ENCODE data around the gene TPGS2. TPM values are rescaled to one million over a fixed set of nuclear protein-coding genes. Genes with fewer than 3 reads are reported as not detected.

TPGS2 gene
- total and polyA plus RNA-seq, 2 donors from 2014 or later = 63.0 to 75.0 TPM

GRCh38 chr18:36744261-36744876 lies 84.4 kb downstream of the TPGS2 start:
- Histone ChIP-seq H3K9me3 (ENCODE audit: control insufficient read depth in 2 of 3, insufficient read depth in 1 of 3, low read length in 3 of 3) (no peaks in the 10 kb centered on the region), H3K9ac (ENCODE audit: low read length in 3 of 3) (no peak overlapping the region), H3K27me3 (ENCODE audit: control insufficient read depth, insufficient read depth, low read length) (no peaks in the 10 kb centered on the region), H3K4me3 (ENCODE audit: low read length in 3 of 3) (no peak overlapping the region), H3K4me1 (ENCODE audit: control insufficient read depth in 2 of 3, insufficient read depth in 2 of 3, low read depth in 1 of 3, low read length in 3 of 3) (no peaks in the 10 kb centered on the region), H3K36me3 (ENCODE audit: control insufficient read depth in 2 of 3, insufficient read depth in 3 of 3, low read length in 3 of 3) (peaks cover 0 to 11% (median 8%) of the 10 kb centered on the region in 3 donors), H3K27ac (ENCODE audit: low read depth in 2 of 2, low read length in 2 of 2) (no peak overlapping the region)
- DNase-seq (no peak), FAIRE-seq (no peak)
- TF ChIP-seq CTCF (IDR thresholded peaks at IDR 0.05; ENCODE audit: borderline replicate concordance, extremely low read depth, insufficient read depth) = no peak
- intact Hi-C loops (cut with DNase I) = no loop called here

Other genes with a start within 250 kb of the TPGS2 start
- 11.6 TPM for gene KIAA1328, start 125 bp upstream of the TPGS2 start, total RNA-seq
- 2.7 TPM for gene KIAA1328, start 125 bp upstream of the TPGS2 start, polyA plus RNA-seq (ENCODE audit: insufficient read depth, low read depth, low replicate concordance)